TTC549 (cell line): ENCODE results near the gene PRR15L.
"Not testable (repeated sequence)": the region's sequence is repeated elsewhere in the genome, so short reads cannot be mapped to it uniquely, and the experiment has no call there.

ENCODE experiments used
- FAIRE-seq: peaks from 2 replicates; lab custom pipeline; 2012; peaks lifted over from hg19 to GRCh38; lab: Jason Lieb, UNC

Gene PRR15L, protein sequence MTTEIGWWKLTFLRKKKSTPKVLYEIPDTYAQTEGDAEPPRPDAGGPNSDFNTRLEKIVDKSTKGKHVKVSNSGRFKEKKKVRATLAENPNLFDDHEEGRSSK

DNA sequence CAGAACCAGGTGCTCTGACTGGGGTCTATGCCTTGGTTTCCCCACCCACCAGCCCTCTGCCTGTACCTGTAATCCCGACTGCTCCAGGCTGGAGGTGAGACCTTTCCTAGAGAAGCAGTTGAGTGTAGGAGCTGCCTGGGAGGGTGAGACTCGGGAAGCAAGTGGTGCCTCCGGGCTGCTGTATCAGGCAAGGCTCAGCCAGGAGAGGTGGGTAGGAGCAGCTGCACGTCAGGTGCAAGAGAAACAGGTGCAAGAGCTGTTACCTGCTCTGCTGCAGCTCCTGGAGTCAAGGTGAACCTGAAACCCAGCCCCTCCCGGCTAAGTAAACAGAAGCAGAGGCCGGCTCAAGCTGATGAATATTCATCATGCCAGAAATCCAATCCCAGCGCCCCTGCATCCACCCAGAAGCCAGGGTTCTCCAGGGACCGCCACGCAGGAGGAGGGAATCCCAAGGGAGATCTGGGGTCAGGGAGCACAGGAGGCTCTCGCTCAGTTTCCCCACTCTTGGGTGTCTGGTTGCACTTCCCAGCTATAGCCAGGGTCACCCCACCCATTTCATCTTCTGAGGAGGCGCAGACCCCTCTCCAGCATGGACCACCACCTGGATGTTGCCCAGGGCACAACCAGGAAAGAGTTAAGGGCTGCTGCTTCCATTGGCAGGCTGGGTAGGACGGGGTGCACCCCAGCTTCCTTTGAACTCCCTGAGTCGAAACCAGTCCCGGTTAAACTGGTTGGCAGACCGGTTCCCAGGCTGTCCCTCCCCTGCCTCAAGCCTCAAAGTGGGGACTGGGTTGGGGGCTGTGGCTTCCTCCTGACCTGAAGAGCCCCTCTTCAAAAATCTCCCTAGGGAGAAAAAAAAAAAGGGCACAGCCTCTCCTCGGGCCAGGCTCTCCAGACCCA, at the start of gene PRR15L:
Gene PRR15L, minus strand, starts transcription at position 293 of the 900 bp plus-strand sequence. CDS start 4,649 bp downstream, outside the sequence.
- no peak for FAIRE-seq

DNA sequence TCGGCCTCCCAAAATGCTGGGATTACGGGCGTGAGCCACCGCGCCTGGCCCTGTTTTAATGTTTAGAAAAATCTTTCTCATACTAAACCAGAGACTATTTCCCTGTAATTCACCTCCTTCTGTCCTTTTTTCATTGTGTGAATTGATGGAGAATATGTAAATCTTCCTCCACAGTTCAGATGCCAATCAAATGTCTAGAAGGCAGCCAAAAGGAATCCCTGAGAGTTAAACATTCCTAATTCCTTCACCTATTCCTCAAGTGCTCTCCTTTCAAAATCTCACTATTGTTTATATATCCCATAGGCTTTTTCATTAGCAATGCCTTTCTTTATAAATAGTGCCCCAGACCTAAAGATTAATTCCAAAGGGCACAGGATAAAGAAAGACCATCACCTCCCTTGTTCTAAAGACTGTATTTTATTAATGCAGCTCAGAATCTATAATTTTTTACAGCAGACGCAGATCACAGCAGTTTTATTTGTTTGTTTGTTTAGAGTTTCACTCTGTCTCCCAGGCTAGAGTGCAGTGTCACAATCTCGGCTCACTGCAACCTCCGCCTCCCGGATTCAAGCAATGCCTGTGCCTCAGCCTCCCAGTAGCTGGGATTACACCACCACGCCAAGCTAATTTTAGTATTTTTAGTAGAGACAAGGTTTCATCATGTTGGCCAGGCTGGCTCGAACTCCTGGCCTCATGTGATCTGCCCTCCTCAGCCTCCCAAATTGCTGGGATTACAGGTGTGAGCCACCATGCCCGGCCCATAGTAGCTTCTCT, 49.4 kb upstream of the PRR15L start:
- peak; percentile 66 for FAIRE-seq

DNA sequence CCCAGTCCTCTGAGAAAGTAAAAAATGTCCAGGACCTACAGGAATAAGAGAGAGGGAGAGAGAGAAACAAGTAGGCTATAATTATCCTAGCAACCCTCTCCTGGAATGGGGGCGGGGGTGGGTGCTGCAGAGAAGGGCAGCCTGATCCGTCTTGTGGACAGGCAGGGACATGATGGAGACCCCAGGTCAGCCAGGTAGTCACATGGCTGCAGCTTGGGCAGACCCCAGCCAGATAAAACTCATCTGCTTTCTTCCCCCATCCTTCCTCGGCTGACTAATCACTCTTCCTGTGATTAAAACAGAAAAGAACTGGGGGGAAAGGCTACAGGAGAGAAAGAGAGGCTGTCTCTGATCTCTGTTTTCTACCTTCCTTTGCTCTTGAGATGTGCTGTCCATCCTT, 47.3 kb upstream of the PRR15L start:
- no peak for FAIRE-seq

DNA sequence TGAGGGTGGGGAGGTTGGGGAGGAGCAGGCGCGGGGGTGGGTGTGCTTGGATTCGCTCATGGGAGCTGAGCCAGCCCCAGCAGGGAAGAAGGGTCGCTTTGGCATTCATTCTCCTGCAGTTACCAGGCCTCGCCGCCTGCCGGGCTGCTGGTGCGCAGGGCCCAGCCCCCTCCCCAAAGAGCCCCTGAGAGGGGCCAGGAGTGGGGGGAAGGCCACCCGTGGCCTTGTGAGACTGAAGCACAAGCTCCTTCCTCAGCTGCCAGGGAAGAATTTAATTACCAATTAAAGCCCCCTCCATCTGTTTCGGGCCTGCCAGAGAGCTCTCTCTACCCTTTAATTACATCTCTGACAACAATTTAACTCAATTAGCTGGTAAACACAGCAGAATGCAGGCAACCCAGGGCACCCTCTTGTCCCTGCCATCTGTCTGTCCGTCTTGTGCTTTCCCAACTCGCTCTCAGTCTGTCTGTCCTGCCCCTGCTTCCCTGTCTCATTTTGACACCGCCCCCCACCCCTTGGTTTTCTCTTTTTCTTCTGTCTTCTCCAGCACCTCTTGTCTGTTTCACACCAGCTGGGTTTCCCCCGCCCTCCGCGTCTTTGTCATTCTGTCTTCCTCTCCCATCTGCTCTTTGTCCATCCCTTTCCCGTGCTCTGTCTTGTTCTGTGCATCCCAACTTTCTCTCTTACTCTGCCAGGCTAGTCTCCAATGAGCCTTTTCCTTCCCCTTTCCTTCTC, 45.9 kb upstream of the PRR15L start:
- no peak for FAIRE-seq

DNA sequence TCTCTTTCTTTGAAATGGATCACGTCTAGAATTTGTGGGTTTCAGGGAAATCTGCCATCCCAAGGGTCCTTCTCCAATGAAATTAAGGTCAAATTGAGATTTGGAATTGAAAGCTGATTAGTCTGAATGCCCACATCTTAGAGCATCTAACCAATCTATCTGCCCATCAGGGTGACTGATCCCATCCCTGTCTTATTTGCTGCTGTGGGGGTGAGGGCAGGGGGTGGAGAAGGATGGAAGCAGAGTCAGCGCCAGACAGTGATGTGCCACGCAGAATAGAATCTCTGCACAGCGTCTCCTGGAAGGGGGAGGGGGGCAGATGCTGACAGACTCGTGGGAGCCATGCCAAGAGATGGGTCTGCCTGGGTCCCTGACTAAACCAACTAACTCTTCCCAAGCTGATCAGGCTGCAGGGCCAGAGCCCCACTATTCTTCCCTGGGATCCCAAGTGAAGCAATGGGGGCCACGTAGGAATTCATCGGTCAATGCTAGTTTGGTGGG, 45.3 kb upstream of the PRR15L start:
- no peak for FAIRE-seq

DNA sequence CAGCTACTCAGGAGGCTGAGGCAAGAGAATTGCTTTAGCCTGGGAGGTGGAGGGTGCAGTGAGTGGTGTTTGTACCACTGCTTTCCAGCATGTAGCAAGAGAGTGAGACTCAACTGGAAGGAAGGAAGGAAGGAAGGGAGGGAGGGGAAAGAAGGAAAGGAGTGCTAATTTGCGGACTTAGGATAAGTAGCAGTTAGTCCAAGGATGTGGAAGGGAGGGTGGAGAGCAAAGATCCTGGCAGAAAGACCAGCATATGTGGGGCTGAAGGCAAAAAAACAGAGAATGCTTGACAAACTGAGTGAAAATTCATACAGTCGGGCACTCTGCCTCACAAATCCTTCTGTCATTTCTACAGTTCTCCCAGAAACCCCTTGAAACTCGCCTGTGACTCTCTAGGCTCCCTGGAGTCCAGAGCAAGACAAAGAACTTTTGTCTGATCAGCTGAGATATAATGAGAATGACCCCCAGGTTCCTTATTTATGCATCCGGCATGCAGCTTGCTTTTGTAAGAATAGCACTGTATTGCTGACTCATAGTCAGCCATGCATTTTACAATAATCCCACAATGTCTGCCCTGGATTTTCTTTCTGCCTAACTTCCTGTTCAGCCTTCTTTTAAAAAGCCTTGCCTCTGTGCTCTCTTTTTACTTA, 44.7 kb upstream of the PRR15L start:
- FAIRE-seq: peak; percentile 98

DNA sequence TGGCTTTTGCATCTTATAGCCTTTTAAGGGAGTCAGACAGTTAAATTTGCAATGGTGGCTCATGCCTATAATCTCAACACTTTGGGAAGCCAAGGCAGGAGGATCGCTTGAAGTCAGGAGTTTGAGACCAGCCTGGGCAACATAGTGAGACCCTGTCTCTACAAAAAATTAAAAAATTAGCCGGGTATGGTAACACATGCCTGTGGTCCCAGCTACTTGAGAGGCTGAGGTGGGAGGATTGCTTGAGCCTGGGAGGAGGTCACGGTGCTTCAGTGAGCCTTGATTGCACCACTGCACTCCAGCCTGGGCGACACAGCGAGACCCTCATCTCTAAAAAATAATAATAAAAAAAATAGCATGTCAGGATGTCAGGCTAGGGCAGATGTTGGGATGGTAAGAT, 44.0 kb upstream of the PRR15L start:
- not testable (repeated sequence) for FAIRE-seq

DNA sequence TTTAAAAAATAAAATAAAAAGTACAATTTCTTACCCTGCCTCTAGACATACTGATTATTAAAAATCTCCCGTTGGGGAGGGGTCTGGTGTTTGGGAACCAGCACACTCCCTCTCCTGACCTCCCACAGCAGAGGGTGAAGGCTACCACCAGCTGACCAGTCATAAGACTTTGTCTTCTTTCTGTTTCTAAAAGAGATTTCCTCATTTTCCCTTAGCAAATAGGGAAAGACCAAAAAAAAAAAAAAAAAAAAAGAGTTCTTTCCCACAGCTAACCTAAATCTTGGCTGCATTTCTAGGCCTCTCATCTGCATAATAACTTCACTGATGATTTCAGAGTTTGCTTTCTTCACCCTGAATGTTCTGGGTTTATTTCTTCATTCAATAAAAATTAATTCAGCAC, 43.5 kb upstream of the PRR15L start:
- FAIRE-seq: no peak

DNA sequence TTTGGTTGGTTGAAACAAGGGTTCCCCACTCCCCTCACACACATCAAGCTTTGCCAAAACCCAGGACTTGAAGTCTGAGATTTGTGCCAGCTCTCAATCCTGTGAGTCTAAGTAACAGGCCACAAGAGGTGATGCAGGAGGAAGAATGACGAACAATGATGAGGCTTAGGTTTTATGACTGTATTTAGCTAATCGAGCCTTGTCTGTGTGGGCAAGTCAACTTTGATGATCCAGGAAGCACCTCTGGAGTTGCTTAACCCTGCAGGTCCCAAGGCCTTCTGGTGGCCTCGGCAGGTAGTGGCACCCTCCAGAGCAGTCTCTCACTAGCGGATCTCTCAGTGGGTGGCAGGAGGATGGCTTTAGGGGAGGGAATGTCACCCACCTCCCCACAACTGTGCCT, 41.9 kb upstream of the PRR15L start:
- FAIRE-seq: peak; percentile 76

DNA sequence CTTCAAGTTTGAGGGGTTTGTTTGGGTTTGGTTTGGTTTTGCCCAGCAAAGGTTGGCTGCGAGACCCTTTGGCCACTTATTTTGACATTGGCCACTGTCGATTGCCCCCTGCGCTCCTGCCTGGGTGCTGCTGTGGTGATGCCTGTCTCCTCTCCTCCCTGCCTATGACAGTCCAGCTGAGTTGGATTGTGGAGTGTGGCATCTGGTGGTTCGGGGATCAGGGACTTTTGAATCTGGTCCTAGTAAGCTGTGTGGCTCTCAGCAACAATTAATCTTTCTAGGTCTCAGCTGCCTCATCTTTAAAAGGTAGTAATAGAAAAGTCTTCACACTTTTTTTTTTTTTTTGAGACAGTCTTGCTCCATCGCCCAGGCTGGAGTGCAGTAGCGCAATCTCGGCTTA, 40.4 kb upstream of the PRR15L start:
- FAIRE-seq: no peak

DNA sequence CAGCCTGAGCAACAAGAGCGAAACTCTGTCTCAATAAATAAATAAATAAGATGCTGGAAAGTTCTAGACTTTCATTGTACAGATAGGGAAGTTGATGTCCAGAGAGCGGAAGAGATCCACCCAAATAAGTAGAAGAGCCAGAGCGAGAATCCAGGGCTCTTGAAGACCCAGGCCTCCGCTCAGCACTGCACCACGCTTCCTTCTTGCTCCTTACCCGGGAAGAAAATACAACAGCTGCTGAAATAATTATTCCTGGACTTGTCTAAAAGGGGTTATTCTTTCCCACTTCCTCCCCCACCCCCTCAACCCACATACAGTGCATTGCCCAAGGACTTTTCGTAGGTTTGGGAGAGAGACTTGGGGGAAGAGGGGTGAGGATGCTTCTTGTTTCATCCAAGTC, 39.9 kb upstream of the PRR15L start:
- no peak for FAIRE-seq

DNA sequence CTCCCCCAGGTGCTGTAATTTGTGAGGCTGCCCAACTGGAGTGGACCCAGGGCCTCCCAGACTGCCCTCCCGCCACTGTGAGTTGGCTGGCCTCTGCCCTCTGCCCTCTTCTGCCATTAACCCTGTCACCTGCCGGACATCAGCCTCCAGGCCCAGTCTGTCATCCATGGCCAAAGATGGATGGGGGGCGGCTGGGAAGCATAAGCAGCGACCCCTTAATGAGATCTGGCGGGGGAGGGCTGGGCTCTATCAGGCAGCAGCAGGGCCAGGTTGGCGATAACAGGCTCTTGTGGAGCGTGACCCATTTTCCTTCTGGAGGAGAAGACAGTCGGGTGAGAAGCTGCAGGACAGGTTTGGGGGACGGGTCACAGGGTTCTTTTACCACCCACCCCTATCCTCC, 38.5 kb upstream of the PRR15L start:
- no peak for FAIRE-seq

DNA sequence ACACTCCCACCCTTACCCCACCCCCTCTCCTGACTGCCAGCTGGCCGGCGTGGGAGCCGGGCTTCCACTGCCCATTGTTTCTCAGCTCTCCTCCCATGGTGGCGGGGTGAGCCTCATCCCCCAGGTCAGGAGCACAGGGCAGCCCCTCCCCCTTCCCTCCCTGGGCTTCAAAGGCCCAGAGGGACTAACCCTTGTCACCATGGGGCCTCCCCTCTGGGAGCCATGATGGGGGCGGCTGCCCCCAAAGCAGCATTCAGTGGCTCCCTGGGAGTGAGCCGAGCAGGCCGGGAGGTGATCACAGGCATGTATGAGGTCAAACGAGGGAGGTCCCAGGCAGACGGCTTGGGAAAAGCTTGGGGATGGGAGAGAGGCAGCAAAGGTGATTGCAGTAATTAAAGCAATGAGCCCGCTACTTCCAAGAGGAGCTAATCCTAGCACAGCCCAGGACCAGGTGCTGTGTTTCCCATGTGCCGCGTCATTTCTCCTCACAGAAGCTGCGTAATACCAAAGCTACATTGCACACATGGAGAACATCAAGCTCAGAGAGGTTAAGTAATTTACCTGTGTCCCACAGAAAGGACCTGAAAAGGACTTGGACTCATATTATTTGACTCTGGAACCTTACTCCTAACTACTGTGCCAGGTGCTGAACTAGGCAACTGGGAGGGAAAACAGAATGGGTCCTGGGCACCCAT, 37.7 kb upstream of the PRR15L start:
- no peak for FAIRE-seq

DNA sequence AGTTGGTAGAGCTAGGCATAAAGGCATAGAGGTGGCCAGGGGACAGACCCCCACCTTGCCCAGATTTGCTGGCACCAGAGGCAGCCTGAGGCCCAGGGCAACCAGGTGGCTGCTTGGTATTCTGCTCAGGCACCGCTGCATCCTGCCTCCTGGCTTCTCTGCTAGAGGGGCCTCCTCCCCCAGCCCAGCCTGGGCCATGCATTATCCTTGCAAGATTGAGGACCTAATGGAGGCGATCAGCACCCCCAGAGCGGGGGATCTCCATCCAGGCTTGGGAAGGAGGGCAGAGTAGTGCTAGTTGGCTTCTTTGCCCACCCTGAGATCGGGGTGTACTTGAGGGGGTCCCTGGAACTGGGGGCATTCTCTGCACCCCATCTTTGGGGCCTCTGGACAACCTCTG, 37.0 kb upstream of the PRR15L start:
- no peak for FAIRE-seq

DNA sequence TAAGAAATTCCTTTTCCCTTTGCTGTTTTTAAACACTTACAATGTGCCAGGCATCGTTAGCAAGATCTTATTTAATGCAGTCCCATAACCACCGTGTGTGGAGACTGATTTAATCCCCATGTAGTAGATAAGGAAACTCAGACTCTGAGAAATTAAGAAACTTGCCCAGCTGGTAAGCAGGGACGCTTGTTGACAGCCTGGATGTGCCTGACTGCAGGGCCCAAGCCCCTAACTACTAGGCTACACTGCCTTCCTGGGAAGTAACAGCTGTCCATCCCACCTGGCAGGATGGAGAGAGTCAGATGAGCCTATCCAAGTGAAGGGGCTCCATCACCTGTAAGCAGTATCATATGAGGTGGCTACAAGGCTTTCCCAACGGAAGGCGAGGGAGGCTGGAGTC, 36.3 kb upstream of the PRR15L start:
- FAIRE-seq: no peak

DNA sequence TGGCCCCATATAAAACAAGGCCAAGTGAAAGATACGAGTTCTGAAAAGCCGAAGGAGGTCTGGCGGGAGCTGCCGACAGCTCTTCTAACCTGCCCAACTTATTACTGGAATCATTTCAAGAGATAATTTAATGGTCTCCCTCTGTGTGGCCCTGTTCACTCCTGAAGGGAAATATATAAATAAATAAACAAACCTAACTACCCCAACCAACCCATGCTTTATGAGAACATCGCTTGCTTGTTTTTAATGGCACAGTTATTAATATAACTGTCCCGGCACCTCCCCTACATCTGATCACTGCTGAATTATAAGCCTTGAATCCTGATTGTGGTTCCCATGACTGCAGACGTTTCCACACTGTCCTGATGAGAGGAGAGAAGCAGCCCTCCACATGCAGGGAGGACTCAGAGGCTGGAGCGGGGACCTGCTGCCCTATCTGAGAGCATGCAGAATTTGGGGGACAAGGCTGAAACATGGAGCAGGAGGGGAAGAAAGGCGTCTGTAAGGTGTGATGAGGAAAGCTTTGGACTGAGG, 35.4 kb upstream of the PRR15L start:
- no peak for FAIRE-seq

DNA sequence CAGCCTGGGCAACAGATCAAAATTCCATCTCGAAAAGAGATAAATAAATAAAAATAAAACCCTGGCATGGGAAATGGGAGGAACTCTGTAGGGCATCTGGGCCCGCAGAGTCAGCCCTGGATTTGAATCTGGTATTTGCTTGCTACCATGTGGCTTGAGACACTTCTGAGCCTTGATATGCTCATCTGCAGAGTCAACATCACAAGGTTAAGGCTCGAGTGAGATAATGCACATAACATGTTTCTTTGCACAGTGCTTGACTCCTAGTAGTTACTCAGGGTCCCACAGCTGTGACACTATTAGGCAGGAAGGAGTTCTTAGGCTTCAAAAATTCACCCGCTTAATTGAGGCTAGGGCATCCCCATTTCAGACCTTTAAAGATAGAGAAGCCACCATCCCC, 34.5 kb upstream of the PRR15L start:
- FAIRE-seq: no peak

DNA sequence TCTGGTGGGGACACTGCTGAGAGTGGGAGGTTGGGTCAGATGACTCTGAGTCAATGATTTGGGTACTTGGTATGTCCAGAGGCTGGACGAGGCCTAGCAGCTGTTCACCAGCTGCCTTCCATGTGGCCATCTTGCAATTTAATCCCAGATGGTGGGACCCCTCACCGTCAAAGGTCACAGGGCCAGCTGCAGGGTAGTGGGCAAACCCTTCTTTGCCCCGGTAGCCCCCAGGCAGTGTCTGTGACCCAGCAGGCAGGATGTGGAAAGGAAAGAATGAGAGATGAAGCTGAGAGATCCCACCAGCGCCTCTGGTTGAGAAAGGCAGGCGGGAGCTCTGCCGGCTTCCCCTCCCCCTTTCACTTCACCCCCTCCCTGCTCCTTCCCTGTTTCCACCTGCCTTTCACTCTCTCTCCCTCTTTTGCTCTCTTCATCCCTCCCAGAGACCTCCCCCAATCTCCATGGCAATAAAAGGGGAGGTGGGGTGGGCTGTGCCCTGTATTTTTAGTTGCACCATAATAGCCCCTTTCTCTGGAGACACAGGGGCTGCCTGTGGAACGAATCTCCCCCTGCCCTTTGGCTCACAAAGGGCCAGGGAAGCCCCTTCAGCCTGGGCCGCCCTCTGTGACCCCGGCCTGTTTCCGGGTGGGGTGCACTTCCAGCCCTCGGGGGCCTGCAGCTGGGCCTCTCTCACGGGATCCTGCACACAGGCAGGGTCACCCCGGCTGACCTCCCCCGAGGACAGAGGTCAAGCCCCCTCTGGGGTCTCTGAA, 33.5 kb upstream of the PRR15L start:
- FAIRE-seq: no peak

DNA sequence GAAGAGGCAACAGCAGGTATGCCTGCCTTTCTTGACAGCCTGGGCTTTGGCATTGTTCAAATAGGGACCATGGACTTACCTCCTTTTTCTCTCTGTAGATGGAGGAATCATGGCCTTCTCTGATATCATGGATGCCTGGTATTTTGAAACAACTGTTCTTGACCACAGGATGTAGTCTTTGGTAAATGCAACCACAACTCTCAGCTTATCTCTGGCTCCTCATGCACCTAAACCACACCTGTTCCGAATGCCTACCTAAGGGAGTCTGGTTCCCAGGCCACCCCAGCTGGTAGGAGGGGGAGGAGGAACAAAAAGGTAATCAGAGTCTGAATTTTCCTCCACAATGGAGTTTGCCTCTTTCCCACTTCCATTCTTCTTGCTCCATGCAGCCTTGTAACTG, 32.0 kb upstream of the PRR15L start:
- no peak for FAIRE-seq

DNA sequence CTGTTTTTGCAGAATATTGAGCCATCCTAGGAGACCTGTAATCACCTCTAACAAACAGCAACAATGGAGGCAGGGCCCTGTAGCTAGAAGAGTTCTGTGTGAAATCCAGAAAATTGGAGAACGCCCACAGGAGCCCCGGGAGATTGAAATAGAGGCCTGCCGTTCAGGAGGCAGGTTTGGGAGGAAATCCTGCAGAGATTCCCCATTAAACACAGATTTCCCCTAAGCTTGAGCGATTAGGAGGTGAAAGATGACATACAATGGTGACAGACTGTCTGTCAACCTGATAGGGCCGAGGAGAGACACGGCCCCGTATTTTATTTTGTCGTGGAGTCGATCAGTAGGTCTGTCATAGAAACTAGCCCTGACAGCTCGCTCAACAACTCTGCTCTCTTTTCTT, 31.5 kb upstream of the PRR15L start:
- FAIRE-seq: no peak
